ENCODE results near the gene GFRA4.

Gene GFRA4

GRCh38 chr20:3701061-3701998 is 38.1 kb upstream of the GFRA4 start:
- TF ChIP-seq GATA3 (IDR thresholded peaks at IDR 0.05; ENCODE audit: low read depth, low read length) (no peak), GATA2 (IDR thresholded peaks at IDR 0.05; ENCODE audit: low read depth, low read length) (no peak)

GRCh38 chr20:3699037-3699436 is 35.8 kb upstream of the GFRA4 start:
- TF ChIP-seq GATA2 (IDR thresholded peaks at IDR 0.05; ENCODE audit: low read depth, low read length): no peak
- TF ChIP-seq GATA3 (IDR thresholded peaks at IDR 0.05; ENCODE audit: low read depth, low read length): no peak

GRCh38 chr20:3698591-3699001 is 35.4 kb upstream of the GFRA4 start:
- TF ChIP-seq GATA2 (IDR thresholded peaks at IDR 0.05; ENCODE audit: low read depth, low read length): no peak
- TF ChIP-seq GATA3 (IDR thresholded peaks at IDR 0.05; ENCODE audit: low read depth, low read length): no peak

GRCh38 chr20:3697588-3698305 is 34.5 kb upstream of the GFRA4 start:
- no peak for TF ChIP-seq GATA2 (IDR thresholded peaks at IDR 0.05; ENCODE audit: low read depth, low read length)
- TF ChIP-seq GATA3 (IDR thresholded peaks at IDR 0.05; ENCODE audit: low read depth, low read length): no peak

GRCh38 chr20:3696745-3697587 is 33.8 kb upstream of the GFRA4 start:
- no peak for TF ChIP-seq GATA2 (IDR thresholded peaks at IDR 0.05; ENCODE audit: low read depth, low read length)
- no peak for TF ChIP-seq GATA3 (IDR thresholded peaks at IDR 0.05; ENCODE audit: low read depth, low read length)

- TF ChIP-seq GATA3 (IDR thresholded peaks at IDR 0.05; ENCODE audit: low read depth, low read length) (no peak), GATA2 (IDR thresholded peaks at IDR 0.05; ENCODE audit: low read depth, low read length) (no peak)
These were observed 33.0 kb upstream of the GFRA4 start for GRCh38 chr20:3696200-3696599.

GRCh38 chr20:3694864-3695263 is 31.7 kb upstream of the GFRA4 start:
- TF ChIP-seq GATA3 (IDR thresholded peaks at IDR 0.05; ENCODE audit: low read depth, low read length): no peak
- TF ChIP-seq GATA2 (IDR thresholded peaks at IDR 0.05; ENCODE audit: low read depth, low read length): no peak

GRCh38 chr20:3693376-3693775 is 30.2 kb upstream of the GFRA4 start:
- TF ChIP-seq GATA3 (IDR thresholded peaks at IDR 0.05; ENCODE audit: low read depth, low read length) (no peak), GATA2 (IDR thresholded peaks at IDR 0.05; ENCODE audit: low read depth, low read length) (no peak)

GRCh38 chr20:3692706-3693294 is 29.6 kb upstream of the GFRA4 start:
- no peak for TF ChIP-seq GATA2 (IDR thresholded peaks at IDR 0.05; ENCODE audit: low read depth, low read length)
- TF ChIP-seq GATA3 (IDR thresholded peaks at IDR 0.05; ENCODE audit: low read depth, low read length): no peak

GRCh38 chr20:3691897-3692296 is 28.7 kb upstream of the GFRA4 start:
- TF ChIP-seq GATA2 (IDR thresholded peaks at IDR 0.05; ENCODE audit: low read depth, low read length) (no peak), GATA3 (IDR thresholded peaks at IDR 0.05; ENCODE audit: low read depth, low read length) (no peak)

GRCh38 chr20:3691306-3691705 is 28.1 kb upstream of the GFRA4 start:
- TF ChIP-seq GATA2 (IDR thresholded peaks at IDR 0.05; ENCODE audit: low read depth, low read length) (no peak), GATA3 (IDR thresholded peaks at IDR 0.05; ENCODE audit: low read depth, low read length) (no peak)

- TF ChIP-seq GATA2 (IDR thresholded peaks at IDR 0.05; ENCODE audit: low read depth, low read length): no peak
- TF ChIP-seq GATA3 (IDR thresholded peaks at IDR 0.05; ENCODE audit: low read depth, low read length): no peak
These were observed 27.2 kb upstream of the GFRA4 start for GRCh38 chr20:3690413-3690812.

- TF ChIP-seq GATA2 (IDR thresholded peaks at IDR 0.05; ENCODE audit: low read depth, low read length) (no peak), GATA3 (IDR thresholded peaks at IDR 0.05; ENCODE audit: low read depth, low read length) (no peak)
These were observed 26.8 kb upstream of the GFRA4 start for GRCh38 chr20:3689978-3690377.

Measured in SH-SY5Y (cell line).